ENCODE results near the gene HSD17B12.
"Not testable (repeated sequence)": the region's sequence is repeated elsewhere in the genome, so short reads cannot be mapped to it uniquely, and the experiment has no call there.

Gene HSD17B12

GRCh38 chr11:43680521-43681400 lies at the start of gene HSD17B12:
TSS of gene HSD17B12 (plus strand) at chr11:43680738. CDS start at chr11:43680828, 90 bp downstream.
- DNase-seq (ENCODE audit: low read depth, low spot score), result peak; percentile 93

GRCh38 chr11:43631732-43632131 lies 48.8 kb upstream of the HSD17B12 start:
- DNase-seq (ENCODE audit: low read depth, low spot score), result no peak

GRCh38 chr11:43632181-43632580 lies 48.4 kb upstream of the HSD17B12 start:
- DNase-seq (ENCODE audit: low read depth, low spot score), result no peak

GRCh38 chr11:43638717-43639116 lies 41.8 kb upstream of the HSD17B12 start:
- no peak for DNase-seq (ENCODE audit: low read depth, low spot score)

- no peak for DNase-seq (ENCODE audit: low read depth, low spot score)
Observed at GRCh38 chr11:43639224-43639623, 41.3 kb upstream of the HSD17B12 start.

- DNase-seq (ENCODE audit: low read depth, low spot score), result no peak
Observed at GRCh38 chr11:43639920-43640319, 40.6 kb upstream of the HSD17B12 start.

- peak; percentile 54 for DNase-seq (ENCODE audit: low read depth, low spot score)
Observed at GRCh38 chr11:43643898-43644620, 36.5 kb upstream of the HSD17B12 start.

- no peak for DNase-seq (ENCODE audit: low read depth, low spot score)
Observed at GRCh38 chr11:43644621-43645299, 35.8 kb upstream of the HSD17B12 start.

GRCh38 chr11:43646767-43647166 lies 33.8 kb upstream of the HSD17B12 start:
- DNase-seq (ENCODE audit: low read depth, low spot score), result no peak

GRCh38 chr11:43648888-43649287 lies 31.6 kb upstream of the HSD17B12 start:
- DNase-seq (ENCODE audit: low read depth, low spot score), result no peak

GRCh38 chr11:43649501-43649900 lies 31.0 kb upstream of the HSD17B12 start:
- DNase-seq (ENCODE audit: low read depth, low spot score), result no peak

- DNase-seq (ENCODE audit: low read depth, low spot score), result no peak
Observed at GRCh38 chr11:43649921-43650320, 30.6 kb upstream of the HSD17B12 start.

GRCh38 chr11:43663018-43663417 lies 17.5 kb upstream of the HSD17B12 start:
- not testable (repeated sequence) for DNase-seq (ENCODE audit: low read depth, low spot score)

GRCh38 chr11:43664295-43664694 lies 16.2 kb upstream of the HSD17B12 start:
- no peak for DNase-seq (ENCODE audit: low read depth, low spot score)

- not testable (repeated sequence) for DNase-seq (ENCODE audit: low read depth, low spot score)
Observed at GRCh38 chr11:43671284-43671683, 9.3 kb upstream of the HSD17B12 start.

GRCh38 chr11:43674560-43674959 lies 6.0 kb upstream of the HSD17B12 start:
- DNase-seq (ENCODE audit: low read depth, low spot score), result no peak

- DNase-seq (ENCODE audit: low read depth, low spot score), result no peak
Observed at GRCh38 chr11:43676933-43677332, 3.6 kb upstream of the HSD17B12 start.

- no peak for DNase-seq (ENCODE audit: low read depth, low spot score)
Observed at GRCh38 chr11:43681401-43681942, 934 bp downstream of the HSD17B12 start.

- DNase-seq (ENCODE audit: low read depth, low spot score), result not testable (repeated sequence)
Observed at GRCh38 chr11:43682081-43682480, 1.5 kb downstream of the HSD17B12 start.

- no peak for DNase-seq (ENCODE audit: low read depth, low spot score)
Observed at GRCh38 chr11:43685440-43685839, 4.9 kb downstream of the HSD17B12 start.

GRCh38 chr11:43686207-43686606 lies 5.7 kb downstream of the HSD17B12 start:
- no peak for DNase-seq (ENCODE audit: low read depth, low spot score)

All from smooth muscle cell of the brain vasculature (primary cell).